ENCODE results near the gene CHAC1.

- no peak for TF ChIP-seq CTCF (conservative IDR thresholded peaks at IDR 0.05 in 1 of 2, IDR thresholded peaks at IDR 0.05 in 1 of 2; ENCODE audit: low read depth in 1 of 2, low read length in 2 of 2)
- TF ChIP-seq EZH2 (IDR thresholded peaks at IDR 0.05; ENCODE audit: low read length, missing control alignments), result no peak
These were observed 27.9 kb downstream of the CHAC1 start for GRCh38 chr15:40981186-40981585.

All from fibroblast of lung (primary cell).